ENCODE data around the gene LEP. TPM values are rescaled to one million over a fixed set of nuclear protein-coding genes. Genes with fewer than 3 reads are reported as not detected.

LEP gene
- total RNA-seq, 1 donor from 2014 or later, result not detected

- DNase-seq, result peak; percentile 34
Observed at GRCh38 chr7:128247108-128247507, 6.0 kb downstream of the LEP start.

GRCh38 chr7:128247640-128248194, 6.6 kb downstream of the LEP start:
- DNase-seq, result no peak

- DNase-seq, result no peak
Observed at GRCh38 chr7:128251337-128251736, 10.3 kb downstream of the LEP start.

GRCh38 chr7:128253701-128254100, 12.6 kb downstream of the LEP start:
- no peak for DNase-seq

GRCh38 chr7:128254470-128254869, 13.4 kb downstream of the LEP start:
- DNase-seq, result no peak

DNA sequence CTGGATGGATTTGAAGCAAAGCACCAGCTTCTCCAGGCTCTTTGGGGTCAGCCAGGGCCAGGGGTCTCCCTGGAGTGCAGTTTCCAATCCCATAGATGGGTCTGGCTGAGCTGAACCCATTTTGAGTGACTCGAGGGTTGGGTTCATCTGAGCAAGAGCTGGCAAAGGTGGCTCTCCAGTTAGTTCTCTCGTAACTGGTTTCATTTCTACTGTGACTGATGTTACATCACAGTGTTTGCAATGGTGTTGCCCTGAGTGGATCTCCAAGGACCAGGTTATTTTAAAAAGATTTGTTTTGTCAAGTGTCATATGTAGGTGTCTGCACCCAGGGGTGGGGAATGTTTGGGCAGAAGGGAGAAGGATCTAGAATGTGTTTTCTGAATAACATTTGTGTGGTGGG, 14.2 kb downstream of the LEP start:
- DNase-seq, result no peak

DNA sequence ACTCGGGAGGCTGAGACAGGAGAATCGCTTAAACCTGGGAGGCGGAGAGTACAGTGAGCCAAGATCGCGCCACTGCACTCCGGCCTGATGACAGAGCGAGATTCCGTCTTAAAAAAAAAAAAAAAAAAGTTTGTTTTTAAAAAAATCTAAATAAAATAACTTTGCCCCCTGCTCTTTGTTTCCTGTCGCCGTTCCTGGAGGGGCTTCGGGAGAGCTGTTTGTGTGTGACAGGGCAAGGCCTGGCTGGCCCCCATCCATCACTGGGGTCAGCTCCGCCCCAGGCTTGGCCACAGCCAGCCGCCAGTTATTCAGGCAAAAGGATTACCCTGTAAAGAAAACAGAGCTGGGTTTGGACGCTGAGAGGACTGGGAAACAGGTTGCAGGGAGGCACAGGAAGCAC, 16.4 kb downstream of the LEP start:
- no peak for DNase-seq

- DNase-seq, result peak; percentile 85
Observed at GRCh38 chr7:128259131-128260061, 18.3 kb downstream of the LEP start.

- DNase-seq, result no peak
Observed at GRCh38 chr7:128260069-128260795, 19.2 kb downstream of the LEP start.

- no peak for DNase-seq
Observed at GRCh38 chr7:128262273-128263028, 21.4 kb downstream of the LEP start.

- no peak for DNase-seq
Observed at GRCh38 chr7:128263420-128263819, 22.3 kb downstream of the LEP start.

- DNase-seq, result no peak
Observed at GRCh38 chr7:128264477-128264876, 23.4 kb downstream of the LEP start.

DNA sequence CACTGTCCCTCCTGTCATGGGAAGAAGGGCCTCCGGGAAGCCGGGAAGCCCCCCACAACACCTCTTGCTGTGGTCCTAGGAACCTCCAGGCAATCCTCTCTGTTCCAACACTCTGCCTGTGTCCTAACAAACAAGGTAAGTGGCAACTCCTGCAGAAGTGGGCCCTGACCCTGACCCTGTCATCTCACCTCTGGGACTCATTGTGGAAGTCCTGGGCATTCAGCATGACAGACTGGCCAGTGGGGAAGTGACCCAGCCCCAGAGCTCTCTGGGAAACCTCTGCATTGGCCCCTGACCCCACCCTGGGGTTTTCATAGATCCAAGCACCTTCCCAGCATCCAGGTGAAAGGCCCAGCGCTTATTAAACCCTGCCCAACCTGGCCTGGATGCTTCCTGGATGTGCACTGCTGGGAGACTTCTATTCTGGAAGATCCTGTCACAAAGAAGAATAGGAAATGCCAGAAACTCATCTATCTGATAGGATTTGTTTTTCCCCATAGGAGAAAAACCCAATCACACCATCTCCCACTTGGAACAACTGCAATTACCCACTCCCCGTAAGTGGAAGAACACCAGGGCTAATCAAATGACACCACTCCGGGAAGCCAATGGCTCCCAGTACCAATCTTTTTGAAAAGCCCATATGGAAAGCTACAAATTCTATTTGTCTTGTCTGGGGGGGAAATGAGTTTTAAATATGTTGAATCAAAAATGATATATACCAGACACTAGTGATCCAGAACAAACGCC, 24.3 kb downstream of the LEP start:
- DNase-seq, result no peak

DNA sequence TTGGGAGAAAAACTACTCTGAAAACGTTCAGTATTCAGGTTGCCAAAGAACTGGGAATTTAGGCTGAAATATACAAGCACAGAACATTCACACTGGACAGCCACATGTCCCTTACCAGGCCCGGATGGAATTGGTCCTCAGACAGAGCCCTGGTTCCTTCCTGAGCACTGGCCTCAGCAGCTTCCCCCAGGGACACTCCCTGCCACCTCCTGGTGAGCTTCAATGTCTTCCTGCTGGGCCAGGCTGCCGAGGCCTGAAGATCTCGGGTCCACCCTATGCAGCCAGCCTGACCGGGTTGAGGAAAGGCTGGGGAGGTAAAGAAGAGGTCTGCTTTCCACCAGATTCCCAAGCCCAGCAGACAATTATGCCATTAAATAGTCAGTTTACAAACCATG, 24.8 kb downstream of the LEP start:
- DNase-seq, result no peak

GRCh38 chr7:128266529-128266882, 25.4 kb downstream of the LEP start:
- DNase-seq, result no peak

DNA sequence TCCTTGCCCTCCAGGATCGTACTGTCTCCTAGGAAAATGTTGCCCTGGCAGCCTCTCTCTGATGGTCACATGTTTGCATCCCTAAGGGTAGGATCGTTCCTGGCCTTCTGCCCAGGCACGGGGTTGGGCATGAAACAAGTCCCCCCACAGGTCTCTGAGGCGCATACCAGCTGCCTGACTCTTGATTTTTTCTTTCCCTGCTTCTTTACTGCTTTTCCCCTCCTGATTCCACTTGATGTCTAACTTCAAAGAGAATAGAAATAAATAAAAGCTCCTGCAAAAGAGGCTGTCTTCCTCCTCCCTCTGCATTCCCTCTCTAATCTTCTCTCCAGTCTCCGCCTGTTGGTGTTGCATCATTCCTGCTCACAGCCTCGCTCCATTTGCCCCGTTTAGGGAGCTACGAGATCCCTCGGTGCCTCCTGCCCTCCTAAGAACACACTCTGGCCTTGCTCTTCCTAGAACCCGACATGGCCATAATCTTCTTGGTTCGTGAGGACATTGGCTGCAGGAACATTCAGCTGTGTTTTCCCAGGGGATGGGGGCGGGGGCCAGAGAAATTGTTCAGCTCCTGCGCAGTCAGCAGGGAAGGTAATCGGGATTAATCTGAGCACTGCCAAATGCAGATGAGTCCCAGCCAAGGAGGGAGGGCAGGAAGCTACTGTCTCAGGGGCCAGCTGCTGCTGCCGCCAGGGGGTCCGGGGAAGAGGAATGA, 26.0 kb downstream of the LEP start:
- DNase-seq, result peak; percentile 85

DNA sequence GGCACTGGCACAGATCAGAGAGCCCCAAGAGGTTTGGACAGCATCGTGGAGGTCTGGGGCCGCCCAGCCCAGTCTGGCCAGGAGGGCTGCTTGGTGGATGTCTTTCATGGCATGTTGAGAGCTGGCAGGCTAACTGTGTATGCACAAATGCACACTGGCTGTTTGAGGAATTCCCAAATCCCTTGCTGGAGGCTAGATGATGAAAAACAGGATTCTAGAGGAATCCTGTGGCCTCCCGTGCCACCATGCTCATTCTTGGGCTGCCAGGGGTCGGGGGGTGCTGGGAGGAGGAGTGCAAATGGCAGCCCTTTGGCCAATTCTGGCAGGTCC, 26.5 kb downstream of the LEP start:
- no peak for DNase-seq

- no peak for DNase-seq
Observed at GRCh38 chr7:128268233-128268632, 27.2 kb downstream of the LEP start.

DNA sequence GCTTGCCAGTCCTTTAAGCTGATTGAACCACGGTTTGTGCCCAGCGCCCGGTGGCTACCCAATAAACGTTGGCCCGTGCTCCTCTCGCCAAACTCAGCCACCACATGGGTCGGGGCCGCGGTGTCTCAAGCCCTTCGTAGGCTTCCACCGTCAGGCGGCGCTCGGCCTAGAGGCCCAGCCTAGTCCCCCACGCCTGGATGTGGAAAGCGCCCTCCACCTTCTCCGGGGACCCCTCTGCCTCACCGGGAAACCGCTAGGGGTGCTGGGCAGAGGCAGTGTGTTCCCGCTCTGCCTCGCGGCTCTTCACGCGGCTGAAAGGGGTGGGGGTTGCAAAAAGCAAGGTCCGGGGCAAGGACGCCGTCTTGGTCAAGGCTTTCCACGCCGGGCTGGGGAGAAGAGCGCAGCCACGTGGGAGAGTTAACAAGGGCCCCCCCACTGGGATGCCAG, 29.8 kb downstream of the LEP start:
- no peak for DNase-seq

DNA sequence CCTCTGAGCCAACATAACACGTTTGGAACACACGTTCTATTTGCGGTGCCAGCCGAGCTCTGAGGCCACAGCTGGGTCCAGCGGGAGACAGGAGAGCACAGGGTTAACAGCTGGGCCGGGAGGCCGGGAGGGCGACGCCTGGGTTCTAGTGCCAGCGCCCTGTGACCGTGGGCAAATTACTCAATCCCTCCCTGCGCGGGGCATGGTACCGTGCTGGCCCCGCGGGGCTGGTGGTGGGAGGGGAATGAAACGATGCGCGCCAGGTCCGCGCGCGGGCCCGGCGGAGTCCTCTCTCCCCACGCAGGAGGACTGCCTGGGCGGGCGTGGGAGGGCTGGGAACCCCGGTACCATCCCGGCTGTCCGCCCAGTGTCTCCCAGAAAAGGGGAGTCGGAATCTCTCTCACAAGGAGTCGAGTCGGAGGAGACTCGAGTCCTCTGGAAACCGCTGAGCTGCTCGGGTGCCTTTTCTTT, 30.4 kb downstream of the LEP start:
- no peak for DNase-seq

DNA sequence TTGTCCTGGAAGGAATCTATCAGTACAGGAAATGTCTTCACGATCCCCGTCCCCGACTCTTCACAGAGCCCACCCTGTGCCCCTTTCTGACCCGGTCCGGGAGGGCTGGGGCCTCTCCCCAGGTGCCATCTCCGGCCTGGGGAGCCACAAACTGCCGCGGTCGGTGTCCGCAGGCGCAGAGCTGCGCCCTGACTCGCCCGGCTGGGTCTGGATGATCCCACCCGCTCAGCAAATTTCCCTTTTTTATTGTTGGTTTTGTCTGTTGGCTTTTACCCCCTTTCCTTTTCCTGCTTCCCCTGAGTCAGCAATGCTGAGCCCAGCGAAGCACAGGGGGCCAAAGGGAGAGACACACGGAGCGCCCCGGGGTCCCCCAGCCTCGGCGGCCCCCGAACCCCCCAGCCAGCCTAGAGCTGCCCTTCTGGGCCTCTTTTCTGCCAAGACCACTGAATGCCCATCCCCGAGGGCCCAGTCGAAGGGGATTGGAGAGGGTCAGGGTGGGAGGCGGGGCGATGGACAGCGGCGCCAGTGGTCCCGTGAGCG, 30.9 kb downstream of the LEP start:
- no peak for DNase-seq
